ENCODE data around the gene FOXP4. TPM values are rescaled to one million over a fixed set of nuclear protein-coding genes. Genes with fewer than 3 reads are reported as not detected.

The FOXP4 gene
- total and polyA plus RNA-seq, 5 donors from 2014 or later = 0.26 to 9.9 (median 0.38) TPM

DNA sequence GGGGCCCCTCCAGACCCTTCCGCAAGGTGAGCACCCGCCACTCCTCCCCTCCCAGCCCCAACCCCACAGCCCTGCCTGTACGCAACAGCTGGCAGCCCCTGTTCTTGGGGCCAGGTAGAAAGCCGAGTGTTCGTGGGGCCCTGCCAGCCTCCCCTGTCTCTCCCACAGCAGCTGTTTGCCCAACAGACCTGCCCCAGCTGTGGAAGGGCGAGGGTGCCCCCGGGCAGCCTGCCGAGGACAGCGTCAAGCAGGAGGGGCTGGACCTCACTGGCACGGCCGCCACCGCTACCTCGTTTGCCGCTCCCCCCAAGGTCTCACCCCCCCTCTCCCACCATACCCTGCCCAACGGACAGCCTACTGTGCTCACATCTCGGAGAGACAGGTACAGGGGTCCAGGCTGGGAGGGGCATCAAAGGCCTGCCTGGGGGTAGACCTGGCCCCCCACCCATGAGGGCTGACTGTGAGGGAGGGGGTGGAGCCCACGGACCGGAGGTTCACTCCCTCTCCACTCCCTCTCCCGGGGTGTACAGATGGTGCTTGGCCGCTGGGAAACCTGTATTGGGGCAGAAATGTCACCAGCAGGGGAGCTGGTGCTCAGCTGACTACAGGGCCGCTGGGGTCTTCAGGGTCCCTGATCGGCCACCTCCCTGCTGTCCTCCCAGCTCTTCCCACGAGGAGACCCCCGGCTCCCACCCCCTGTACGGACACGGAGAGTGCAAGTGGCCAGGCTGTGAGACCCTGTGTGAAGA is 41.1 kb downstream of the FOXP4 start:
- Histone ChIP-seq H3K36me3 (ENCODE audit: control insufficient read depth, insufficient read depth, low read length) (peaks cover 2% of the 10 kb centered on the region), H3K27ac (ENCODE audit: insufficient read depth, low read length, poor library complexity, severe bottlenecking) (no peak overlapping the region), H3K4me1 (ENCODE audit: control insufficient read depth, insufficient read depth, low read length, poor library complexity, severe bottlenecking) (no peaks in the 10 kb centered on the region), H3K4me3 (ENCODE audit: low read depth, low read length) (no peak overlapping the region), H3K9me3 (ENCODE audit: control insufficient read depth in 2 of 2, low read length in 2 of 2) (no peaks in the 10 kb centered on the region), H3K27me3 (ENCODE audit: control insufficient read depth, insufficient read depth, low read length) (no peaks in the 10 kb centered on the region)
- H3K9me3 Mint-ChIP-seq = no peaks in the 10 kb centered on the region
- no peak for ATAC-seq (ENCODE audit: low read depth in 2 of 2)
- H3K36me3 Mint-ChIP-seq = peaks cover 15% of the 10 kb centered on the region
- no peak overlapping the region for H3K27ac Mint-ChIP-seq
- DNase-seq = no peak
- H3K4me3 Mint-ChIP-seq = no peak overlapping the region
- peaks cover 0 to 5% (median 2%) of the 10 kb centered on the region in 4 donors for H3K4me1 Mint-ChIP-seq
- H3K27me3 Mint-ChIP-seq = no peaks in the 10 kb centered on the region

DNA sequence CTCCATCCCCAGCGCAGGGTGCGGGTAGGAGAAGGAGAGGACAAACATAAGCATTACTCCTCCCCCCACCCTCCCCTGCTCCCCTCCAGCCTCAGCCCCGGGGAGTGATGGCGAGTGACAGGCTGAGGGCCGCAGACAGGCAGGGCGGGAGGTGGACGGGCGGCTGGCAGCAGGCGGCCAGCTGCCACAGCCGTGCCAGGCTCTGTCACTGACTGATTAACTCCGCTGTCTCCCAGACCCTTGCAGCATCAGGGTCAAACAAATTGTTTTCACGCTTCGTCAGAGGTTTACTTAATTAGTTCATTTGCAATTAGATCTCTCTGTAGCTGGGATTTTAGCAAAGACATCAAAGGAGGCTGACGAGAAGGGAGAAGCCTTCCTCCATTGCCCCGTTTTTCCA is 41.9 kb downstream of the FOXP4 start:
- H3K9me3 ChIP-seq (ENCODE audit: control insufficient read depth in 2 of 2, low read length in 2 of 2) = no peaks in the 10 kb centered on the region
- no peak overlapping the region for H3K27ac ChIP-seq (ENCODE audit: insufficient read depth, low read length, poor library complexity, severe bottlenecking)
- ATAC-seq (ENCODE audit: low read depth in 2 of 2) (no peak), DNase-seq (no peak)
- Mint-ChIP-seq H3K4me1 (peaks cover 0 to 5% (median 2%) of the 10 kb centered on the region in 4 donors), H3K36me3 (peaks cover 15% of the 10 kb centered on the region), H3K4me3 (no peak overlapping the region), H3K9me3 (no peaks in the 10 kb centered on the region), H3K27ac (no peak overlapping the region), H3K27me3 (no peaks in the 10 kb centered on the region)
- H3K4me3 ChIP-seq (ENCODE audit: low read depth, low read length) = no peak overlapping the region
- no peaks in the 10 kb centered on the region for H3K4me1 ChIP-seq (ENCODE audit: control insufficient read depth, insufficient read depth, low read length, poor library complexity, severe bottlenecking)
- peaks cover 2% of the 10 kb centered on the region for H3K36me3 ChIP-seq (ENCODE audit: control insufficient read depth, insufficient read depth, low read length)
- H3K27me3 ChIP-seq (ENCODE audit: control insufficient read depth, insufficient read depth, low read length) = no peaks in the 10 kb centered on the region

DNA sequence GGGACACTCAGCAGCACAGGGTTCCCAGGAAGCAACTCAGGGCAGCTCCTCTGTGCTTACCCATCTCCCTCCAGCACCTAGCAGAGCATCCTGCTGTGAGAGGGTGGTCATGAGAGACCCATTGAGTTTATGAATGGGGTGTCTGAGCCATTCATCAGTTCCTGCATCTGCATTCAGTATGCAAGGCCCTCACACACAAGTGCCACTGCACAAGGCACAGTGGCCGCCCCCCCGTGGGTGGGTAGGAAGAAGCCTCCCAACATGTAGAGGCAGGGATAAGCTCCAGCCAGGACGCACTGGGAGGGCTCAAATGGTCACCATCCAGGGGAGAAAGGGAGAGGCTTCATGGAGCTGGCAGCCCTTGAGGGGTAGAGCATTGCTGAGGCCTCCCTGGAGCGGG is 43.0 kb downstream of the FOXP4 start:
- Mint-ChIP-seq H3K27me3 (no peaks in the 10 kb centered on the region), H3K27ac (no peak overlapping the region), H3K4me3 (no peak overlapping the region), H3K4me1 (peaks cover 0 to 5% (median 2%) of the 10 kb centered on the region in 4 donors), H3K36me3 (peaks cover 15% of the 10 kb centered on the region), H3K9me3 (no peaks in the 10 kb centered on the region)
- Histone ChIP-seq H3K4me3 (ENCODE audit: low read depth, low read length) (no peak overlapping the region), H3K9me3 (ENCODE audit: control insufficient read depth in 2 of 2, low read length in 2 of 2) (no peaks in the 10 kb centered on the region), H3K27me3 (ENCODE audit: control insufficient read depth, insufficient read depth, low read length) (no peaks in the 10 kb centered on the region), H3K4me1 (ENCODE audit: control insufficient read depth, insufficient read depth, low read length, poor library complexity, severe bottlenecking) (no peaks in the 10 kb centered on the region), H3K27ac (ENCODE audit: insufficient read depth, low read length, poor library complexity, severe bottlenecking) (no peak overlapping the region), H3K36me3 (ENCODE audit: control insufficient read depth, insufficient read depth, low read length) (peaks cover 2% of the 10 kb centered on the region)
- no peak for DNase-seq
- ATAC-seq (ENCODE audit: low read depth in 2 of 2) = no peak

DNA sequence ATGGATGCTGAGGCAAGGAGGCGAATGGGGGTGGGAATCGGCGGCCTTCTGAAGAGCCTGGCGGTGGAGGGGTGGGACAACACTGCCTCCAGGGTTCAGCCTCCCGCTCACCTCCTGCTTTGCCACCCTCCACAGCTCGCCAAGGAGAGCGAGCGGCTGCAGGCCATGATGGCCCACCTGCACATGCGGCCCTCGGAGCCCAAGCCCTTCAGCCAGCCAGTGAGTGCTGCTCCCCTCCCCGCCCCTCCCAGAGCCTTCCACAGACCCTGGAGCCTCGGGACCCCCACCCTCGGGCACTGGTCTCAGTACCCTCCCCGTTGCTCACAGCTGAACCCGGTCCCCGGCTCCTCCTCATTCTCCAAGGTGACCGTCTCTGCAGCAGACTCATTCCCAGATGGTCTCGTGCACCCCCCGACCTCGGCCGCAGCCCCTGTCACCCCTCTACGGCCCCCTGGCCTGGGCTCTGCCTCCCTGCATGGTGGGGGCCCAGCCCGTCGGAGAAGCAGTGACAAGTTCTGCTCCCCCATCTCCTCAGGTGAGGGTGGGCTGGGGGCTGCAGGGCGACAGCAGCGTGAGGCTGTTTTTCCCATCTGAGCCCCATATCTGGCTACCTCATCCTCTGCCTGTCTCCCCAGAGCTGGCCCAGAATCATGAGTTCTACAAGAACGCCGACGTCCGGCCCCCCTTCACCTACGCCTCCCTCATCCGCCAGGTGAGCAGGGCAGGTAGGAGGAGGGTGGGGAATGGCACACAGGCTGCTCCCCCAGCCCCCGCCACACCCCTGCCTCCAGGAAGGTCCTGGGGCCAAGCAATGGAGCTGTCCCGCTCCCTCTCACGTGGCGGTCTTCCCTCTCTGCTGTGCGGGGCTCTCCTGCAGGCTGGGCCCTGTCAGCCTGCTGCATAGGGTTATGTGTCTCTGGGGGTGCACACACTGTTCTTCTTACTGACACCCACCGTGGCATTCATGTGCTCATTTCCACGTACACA is 43.7 kb downstream of the FOXP4 start:
- Mint-ChIP-seq H3K4me3 (no peak overlapping the region), H3K27me3 (no peaks in the 10 kb centered on the region), H3K4me1 (peaks cover 0 to 5% (median 2%) of the 10 kb centered on the region in 4 donors), H3K9me3 (no peaks in the 10 kb centered on the region), H3K36me3 (peaks cover 15% of the 10 kb centered on the region), H3K27ac (no peak overlapping the region)
- Histone ChIP-seq H3K27me3 (ENCODE audit: control insufficient read depth, insufficient read depth, low read length) (no peaks in the 10 kb centered on the region), H3K27ac (ENCODE audit: insufficient read depth, low read length, poor library complexity, severe bottlenecking) (no peak overlapping the region), H3K4me1 (ENCODE audit: control insufficient read depth, insufficient read depth, low read length, poor library complexity, severe bottlenecking) (no peaks in the 10 kb centered on the region), H3K36me3 (ENCODE audit: control insufficient read depth, insufficient read depth, low read length) (peaks cover 2% of the 10 kb centered on the region), H3K4me3 (ENCODE audit: low read depth, low read length) (no peak overlapping the region), H3K9me3 (ENCODE audit: control insufficient read depth in 2 of 2, low read length in 2 of 2) (no peaks in the 10 kb centered on the region)
- no peak for ATAC-seq (ENCODE audit: low read depth in 2 of 2)
- DNase-seq = no peak

DNA sequence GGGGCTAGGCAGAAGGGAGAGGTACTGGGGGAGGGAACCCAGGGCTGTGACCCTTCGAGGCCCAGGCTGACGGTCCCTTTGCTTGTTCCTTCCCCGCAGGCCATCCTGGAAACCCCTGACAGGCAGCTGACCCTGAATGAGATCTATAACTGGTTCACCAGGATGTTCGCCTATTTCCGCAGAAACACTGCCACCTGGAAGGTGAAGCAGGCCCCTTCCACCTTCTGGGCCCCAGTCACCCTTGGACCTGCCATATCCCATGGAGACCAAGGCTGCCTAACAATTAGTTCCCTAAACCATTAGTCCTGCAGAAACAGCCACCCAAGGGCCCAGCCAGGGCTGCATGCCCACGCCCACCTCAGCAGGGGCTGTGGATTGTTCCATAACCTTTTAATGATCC is 44.9 kb downstream of the FOXP4 start:
- no peak overlapping the region for H3K27ac ChIP-seq (ENCODE audit: insufficient read depth, low read length, poor library complexity, severe bottlenecking)
- no peaks in the 10 kb centered on the region for H3K27me3 ChIP-seq (ENCODE audit: control insufficient read depth, insufficient read depth, low read length)
- H3K27ac Mint-ChIP-seq = no peak overlapping the region
- H3K36me3 ChIP-seq (ENCODE audit: control insufficient read depth, insufficient read depth, low read length) = peaks cover 2% of the 10 kb centered on the region
- no peaks in the 10 kb centered on the region for H3K9me3 Mint-ChIP-seq
- no peaks in the 10 kb centered on the region for H3K27me3 Mint-ChIP-seq
- H3K4me3 Mint-ChIP-seq = no peak overlapping the region
- H3K4me1 Mint-ChIP-seq = peaks cover 0 to 5% (median 2%) of the 10 kb centered on the region in 4 donors
- no peak for ATAC-seq (ENCODE audit: low read depth in 2 of 2)
- H3K36me3 Mint-ChIP-seq = peaks cover 15% of the 10 kb centered on the region
- no peak overlapping the region for H3K4me3 ChIP-seq (ENCODE audit: low read depth, low read length)
- DNase-seq = no peak
- H3K9me3 ChIP-seq (ENCODE audit: control insufficient read depth in 2 of 2, low read length in 2 of 2) = no peaks in the 10 kb centered on the region
- no peaks in the 10 kb centered on the region for H3K4me1 ChIP-seq (ENCODE audit: control insufficient read depth, insufficient read depth, low read length, poor library complexity, severe bottlenecking)

DNA sequence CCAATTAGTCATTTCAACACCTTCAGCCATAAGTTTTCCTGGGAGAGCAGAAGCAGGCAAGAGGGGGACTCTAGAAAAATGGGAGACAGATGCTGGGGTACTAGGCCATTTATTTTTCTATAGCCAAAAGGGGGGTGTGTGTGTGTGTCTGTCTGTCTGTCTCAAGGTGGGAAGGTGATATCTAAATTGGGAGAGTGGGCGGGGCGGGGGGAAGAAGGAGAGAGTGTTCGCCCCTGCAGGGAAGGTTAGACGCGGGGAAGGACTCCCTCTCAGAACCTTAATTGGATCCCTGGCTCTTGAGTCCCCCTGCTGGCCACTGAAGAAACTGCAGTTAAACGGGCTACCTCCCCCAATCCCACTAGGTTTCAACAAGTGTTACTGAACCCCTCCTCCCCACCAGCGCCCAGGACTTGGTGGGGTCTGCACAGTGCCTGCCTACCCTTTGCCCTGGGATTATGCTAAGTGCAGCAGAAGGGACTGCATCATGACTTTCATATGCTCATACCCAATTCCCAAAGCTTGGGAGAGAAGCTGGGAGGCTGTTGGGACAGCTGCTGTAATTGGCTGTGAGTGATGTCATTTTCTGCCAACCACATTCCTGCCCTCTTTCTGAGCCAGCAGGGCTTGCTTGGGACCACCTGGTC is 45.8 kb downstream of the FOXP4 start:
- H3K27me3 ChIP-seq (ENCODE audit: control insufficient read depth, insufficient read depth, low read length) = no peaks in the 10 kb centered on the region
- no peak overlapping the region for H3K4me3 Mint-ChIP-seq
- no peak overlapping the region for H3K27ac Mint-ChIP-seq
- H3K27ac ChIP-seq (ENCODE audit: insufficient read depth, low read length, poor library complexity, severe bottlenecking) = no peak overlapping the region
- ATAC-seq (ENCODE audit: low read depth in 2 of 2) = peak; percentile 63 to 65
- H3K9me3 Mint-ChIP-seq = no peaks in the 10 kb centered on the region
- no peaks in the 10 kb centered on the region for H3K4me1 ChIP-seq (ENCODE audit: control insufficient read depth, insufficient read depth, low read length, poor library complexity, severe bottlenecking)
- peaks cover 0 to 5% (median 2%) of the 10 kb centered on the region in 4 donors for H3K4me1 Mint-ChIP-seq
- H3K4me3 ChIP-seq (ENCODE audit: low read depth, low read length) = no peak overlapping the region
- H3K9me3 ChIP-seq (ENCODE audit: control insufficient read depth in 2 of 2, low read length in 2 of 2) = no peaks in the 10 kb centered on the region
- H3K27me3 Mint-ChIP-seq = no peaks in the 10 kb centered on the region
- H3K36me3 ChIP-seq (ENCODE audit: control insufficient read depth, insufficient read depth, low read length) = peaks cover 2% of the 10 kb centered on the region
- DNase-seq = peak; percentile 61 to 67 (median 65)
- peaks cover 18% of the 10 kb centered on the region for H3K36me3 Mint-ChIP-seq

DNA sequence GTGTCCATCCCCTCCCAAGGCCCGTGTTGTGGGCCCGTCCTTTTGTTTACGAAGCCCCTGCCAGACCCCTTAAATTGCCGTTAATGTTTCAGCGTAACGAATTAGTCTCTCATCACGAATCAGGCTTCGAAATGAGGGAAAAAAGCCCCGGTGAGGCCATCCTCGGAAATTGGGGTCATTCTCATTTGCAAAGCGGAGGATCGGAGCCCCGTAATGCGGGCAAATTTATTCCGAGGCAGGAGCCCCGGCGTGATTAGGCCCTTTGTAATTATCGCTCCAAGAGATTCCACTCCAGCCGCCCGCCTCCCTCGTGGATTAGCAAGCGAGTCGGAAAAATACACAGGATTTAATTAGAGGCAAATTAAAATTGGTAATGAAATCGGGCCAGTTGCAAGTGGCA is 47.2 kb downstream of the FOXP4 start:
- Mint-ChIP-seq H3K27me3 (no peaks in the 10 kb centered on the region), H3K27ac (no peak overlapping the region), H3K4me3 (no peak overlapping the region), H3K36me3 (peaks cover 18% of the 10 kb centered on the region), H3K9me3 (no peaks in the 10 kb centered on the region), H3K4me1 (peaks cover 0 to 5% (median 2%) of the 10 kb centered on the region in 4 donors)
- Histone ChIP-seq H3K36me3 (ENCODE audit: control insufficient read depth, insufficient read depth, low read length) (peaks cover 2% of the 10 kb centered on the region), H3K4me3 (ENCODE audit: low read depth, low read length) (no peak overlapping the region), H3K27me3 (ENCODE audit: control insufficient read depth, insufficient read depth, low read length) (no peaks in the 10 kb centered on the region), H3K27ac (ENCODE audit: insufficient read depth, low read length, poor library complexity, severe bottlenecking) (no peak overlapping the region), H3K4me1 (ENCODE audit: control insufficient read depth, insufficient read depth, low read length, poor library complexity, severe bottlenecking) (no peaks in the 10 kb centered on the region), H3K9me3 (ENCODE audit: control insufficient read depth in 2 of 2, low read length in 2 of 2) (no peaks in the 10 kb centered on the region)
- ATAC-seq (ENCODE audit: low read depth in 2 of 2) (no peak), DNase-seq (no peak)

All from CD4-positive, CD25-positive, alpha-beta regulatory T cell (primary cell).